Activated CD8-positive, alpha-beta memory T cell treated with anti-CD3 and anti-CD28 coated beads for 48 hours (primary cell): ENCODE data around the gene HDAC8.
"Not testable (repeated sequence)": the region's sequence is repeated elsewhere in the genome, so short reads cannot be mapped to it uniquely, and the experiment has no call there.

ENCODE experiments used
- DNase-seq, 3 experiments: peaks; one replicate each; pipeline ENCODE4 v3.0.0-alpha.2; 2020; ENCODE audit warnings: low read depth in 2 of 3, low spot score in 2 of 3

The HDAC8 gene

GRCh38 chrX:72536542-72536941 is 36.1 kb downstream of the HDAC8 start:
- no peak for DNase-seq

GRCh38 chrX:72532366-72532765 is 40.3 kb downstream of the HDAC8 start:
- DNase-seq, result no peak

- no peak for DNase-seq
Measured at GRCh38 chrX:72526534-72527508, 45.8 kb downstream of the HDAC8 start.

GRCh38 chrX:72498782-72499181 is 73.9 kb downstream of the HDAC8 start:
- no peak for DNase-seq

GRCh38 chrX:72495046-72495445 is 77.6 kb downstream of the HDAC8 start:
- DNase-seq, result no peak

- no peak for DNase-seq
Measured at GRCh38 chrX:72492499-72492898, 80.1 kb downstream of the HDAC8 start.

- not testable (repeated sequence) for DNase-seq
Measured at GRCh38 chrX:72490221-72490620, 82.4 kb downstream of the HDAC8 start.

GRCh38 chrX:72487661-72488060 is 85.0 kb downstream of the HDAC8 start:
- no peak for DNase-seq

- no peak for DNase-seq
Measured at GRCh38 chrX:72479324-72480274, 93.0 kb downstream of the HDAC8 start.

GRCh38 chrX:72478853-72479252 is 93.8 kb downstream of the HDAC8 start:
- no peak for DNase-seq

- DNase-seq, result no peak
Measured at GRCh38 chrX:72478351-72478750, 94.3 kb downstream of the HDAC8 start.

- DNase-seq, result no peak
Measured at GRCh38 chrX:72477781-72478181, 94.9 kb downstream of the HDAC8 start.

- no peak for DNase-seq
Measured at GRCh38 chrX:72477376-72477775, 95.3 kb downstream of the HDAC8 start.

GRCh38 chrX:72475952-72476668 is 96.5 kb downstream of the HDAC8 start:
- no peak for DNase-seq

- no peak for DNase-seq
Measured at GRCh38 chrX:72475338-72475737, 97.3 kb downstream of the HDAC8 start.

GRCh38 chrX:72470532-72471223 is 102.0 kb downstream of the HDAC8 start:
- DNase-seq, result no peak

- no peak for DNase-seq
Measured at GRCh38 chrX:72470117-72470516, 102.5 kb downstream of the HDAC8 start.

GRCh38 chrX:72468607-72469006 is 104.0 kb downstream of the HDAC8 start:
- no peak for DNase-seq

- DNase-seq, result no peak
Measured at GRCh38 chrX:72467135-72467534, 105.5 kb downstream of the HDAC8 start.

- DNase-seq, result no peak
Measured at GRCh38 chrX:72466493-72466892, 106.2 kb downstream of the HDAC8 start.
